ENCODE data around the gene ACTL7A. TPM values are rescaled to one million over a fixed set of nuclear protein-coding genes. Genes with fewer than 3 reads are reported as not detected.

Gene ACTL7A
- total RNA-seq, 5 donors from 2014 or later (not counting 1 experiment from before 2014, with no cell fraction given) = not detected

Other genes starting within 250 kb of the ACTL7A start
- under 1 TPM in 3 of 5 donors, not detected in 2; 0.10 to 0.22 (median 0.19) TPM for gene ACTL7B, start 6.3 kb upstream of the ACTL7A start, total RNA-seq
- gene ELP1, start 71.9 kb downstream of the ACTL7A start, total RNA-seq = 10 to 100 TPM; 23.1 to 34.5 (median 25.0) TPM
- gene ABITRAM, start 72.1 kb downstream of the ACTL7A start, total RNA-seq = 1 to 10 TPM; 8.4 to 9.7 (median 8.9) TPM
- 1 to 10 TPM; 2.1 to 4.1 (median 3.8) TPM for gene CTNNAL1, start 151.2 kb downstream of the ACTL7A start, total RNA-seq